Neural crest cell (in vitro differentiated cells): Measurements from ENCODE around the gene ATXN7L1. TPM values are rescaled to one million over a fixed set of nuclear protein-coding genes. Genes with fewer than 3 reads are reported as not detected.

Experiments
- DNase-seq: peaks from one replicate; pipeline ENCODE4 v3.0.0; 2021; ENCODE audit warnings: low read depth, mixed read lengths, low spot score
- H3K27ac Mint-ChIP-seq: one replicate; pipeline ENCODE4 v1.8.0; 2021; ENCODE audit warnings: mild to moderate bottlenecking, mixed read lengths; ENCODE audit not compliant: unreplicated experiment
- H3K27me3 Mint-ChIP-seq: 2 replicates; pipeline ENCODE4 v1.8.0; 2021; ENCODE audit warnings: low read depth, mild to moderate bottlenecking, mixed read lengths
- H3K36me3 Mint-ChIP-seq: 2 replicates; pipeline ENCODE4 v1.8.0; 2021; ENCODE audit warnings: low read depth, mild to moderate bottlenecking, mixed read lengths
- H3K4me1 Mint-ChIP-seq: 2 replicates; pipeline ENCODE4 v1.8.0; 2021; ENCODE audit warnings: mixed read lengths
- H3K4me3 Mint-ChIP-seq: one replicate; pipeline ENCODE4 v1.8.0; 2021; ENCODE audit warnings: mild to moderate bottlenecking, mixed read lengths
- H3K9me3 Mint-ChIP-seq: 2 replicates; pipeline ENCODE4 v1.8.0; 2021; ENCODE audit warnings: mixed read lengths
- CTCF ChIP-seq: fragments of 200-600 bp; sonication (generic); conservative IDR thresholded peaks from 2 replicates; pipeline ENCODE4 v1.5.0; 2021; ENCODE audit warnings: antibody characterized with exemption, mild to moderate bottlenecking
- total RNA-seq: library from RNA; stranded (reverse); gene quantifications from 2 replicates; pipeline ENCODE4 v1.2.1, GENCODE V29; 2021

ATXN7L1 gene
- total RNA-seq, 1 donor from 2014 or later = 14.4 TPM

- H3K4me3 Mint-ChIP-seq = no peak overlapping the region
- H3K27ac Mint-ChIP-seq = no peak overlapping the region
- H3K9me3 Mint-ChIP-seq = no peaks in the 10 kb centered on the region
- no peaks in the 10 kb centered on the region for H3K4me1 Mint-ChIP-seq
- peaks cover 7% of the 10 kb centered on the region for H3K36me3 Mint-ChIP-seq
- DNase-seq = no peak
- H3K27me3 Mint-ChIP-seq = no peaks in the 10 kb centered on the region
- no peak for TF ChIP-seq CTCF
These were observed 259.0 kb downstream of the ATXN7L1 start for GRCh38 chr7:105617280-105618015.

- Mint-ChIP-seq H3K27ac (peak overlapping the region; percentile 91), H3K27me3 (no peaks in the 10 kb centered on the region), H3K4me3 (no peak overlapping the region), H3K4me1 (no peaks in the 10 kb centered on the region), H3K9me3 (no peaks in the 10 kb centered on the region), H3K36me3 (peaks cover 7% of the 10 kb centered on the region)
- no peak for DNase-seq
- no peak for TF ChIP-seq CTCF
These were observed 262.0 kb downstream of the ATXN7L1 start for GRCh38 chr7:105614341-105614840.

- no peaks in the 10 kb centered on the region for H3K9me3 Mint-ChIP-seq
- no peaks in the 10 kb centered on the region for H3K27me3 Mint-ChIP-seq
- peak overlapping the region; percentile 91 for H3K27ac Mint-ChIP-seq
- DNase-seq = no peak
- peaks cover 7% of the 10 kb centered on the region for H3K36me3 Mint-ChIP-seq
- no peak overlapping the region for H3K4me3 Mint-ChIP-seq
- H3K4me1 Mint-ChIP-seq = no peaks in the 10 kb centered on the region
- no peak for TF ChIP-seq CTCF
These were observed 262.6 kb downstream of the ATXN7L1 start for GRCh38 chr7:105613611-105614330.

- Mint-ChIP-seq H3K27ac (no peak overlapping the region), H3K4me3 (no peak overlapping the region), H3K27me3 (no peaks in the 10 kb centered on the region), H3K4me1 (no peaks in the 10 kb centered on the region), H3K9me3 (no peaks in the 10 kb centered on the region), H3K36me3 (peaks cover 7% of the 10 kb centered on the region)
- DNase-seq = no peak
- TF ChIP-seq CTCF = no peak
These were observed 263.6 kb downstream of the ATXN7L1 start for GRCh38 chr7:105612806-105613205.

GRCh38 chr7:105611856-105612775 is 264.3 kb downstream of the ATXN7L1 start:
- Mint-ChIP-seq H3K4me3 (no peak overlapping the region), H3K27ac (no peak overlapping the region), H3K36me3 (peaks cover 7% of the 10 kb centered on the region), H3K27me3 (no peaks in the 10 kb centered on the region), H3K9me3 (no peaks in the 10 kb centered on the region), H3K4me1 (no peaks in the 10 kb centered on the region)
- TF ChIP-seq CTCF = no peak
- DNase-seq = no peak
